Lung (tissue), 12 donors: ENCODE data around the gene ARIH2. TPM values are rescaled to one million over a fixed set of nuclear protein-coding genes. Genes with fewer than 3 reads are reported as not detected.

Experiments used
- ATAC-seq: fragments of 200-7000 bp; cut with Tn5 transposase; one replicate; pipeline ENCODE4 v1.9.1; 2020; ENCODE audit warnings: moderate number of reproducible peaks; ENCODE audit not compliant: insufficient read depth, low FRiP score
- DNase-seq, 3 donors: peaks; one replicate each; pipeline ENCODE4 v3.0.0-alpha.2; 2013 to 2017
- H3K27ac ChIP-seq, 2 donors: one replicate each; pipeline ENCODE4 v1.5.1; 2013; ENCODE audit warnings: mild to moderate bottlenecking in 2 of 2, moderate library complexity in 2 of 2, control low read depth in 1 of 2, inconsistent platforms in 1 of 2, low read depth in 1 of 2, low read length in 1 of 2
- H3K27me3 ChIP-seq, 3 donors: one replicate each; pipeline ENCODE4 v1.5.1; 2013; ENCODE audit warnings: low read length in 2 of 3; ENCODE audit not compliant: control insufficient read depth in 3 of 3, insufficient read depth in 3 of 3
- H3K36me3 ChIP-seq, 4 donors: one replicate each; pipeline ENCODE4 v1.5.1; 2013; ENCODE audit warnings: low read length in 4 of 4, mild to moderate bottlenecking in 1 of 4, moderate library complexity in 1 of 4; ENCODE audit not compliant: control insufficient read depth in 4 of 4, insufficient read depth in 4 of 4
- H3K4me1 ChIP-seq, 5 donors: one replicate each; pipeline ENCODE4 v1.5.1; 2013; ENCODE audit warnings: low read length in 5 of 5, mild to moderate bottlenecking in 2 of 5, moderate library complexity in 1 of 5; ENCODE audit not compliant: control insufficient read depth in 5 of 5, insufficient read depth in 5 of 5
- H3K4me3 ChIP-seq: one replicate; pipeline ENCODE4 v1.5.1; 2013; ENCODE audit warnings: mild to moderate bottlenecking, control low read depth, moderate library complexity
- H3K9ac ChIP-seq, 2 donors: one replicate each; pipeline ENCODE4 v1.5.1; 2013; ENCODE audit warnings: low read length in 2 of 2, control low read depth in 1 of 2; ENCODE audit not compliant: insufficient read depth in 1 of 2
- H3K9me3 ChIP-seq, 4 donors: one replicate each; pipeline ENCODE4 v1.5.1; 2013; ENCODE audit warnings: low read length in 3 of 4, mild to moderate bottlenecking in 1 of 4, moderate library complexity in 1 of 4; ENCODE audit not compliant: control insufficient read depth in 4 of 4, insufficient read depth in 3 of 4
- WGBS, 2 donors: extraction: QIAGEN DNeasy Blood & Tissue Kit; methylation state at CpG; one replicate each; pipeline ENCODE4 v1.1.7; 2013; 5-methylcytosine and 5-hydroxymethylcytosine counted together
- polyA plus RNA-seq, 2 donors: library from polyadenylated mRNA; stranded (reverse); fragments of 200-250 nt; gene quantifications; one replicate each; pipeline ENCODE4 v1.2.1, GENCODE V29; 2013
- total RNA-seq, 2 donors: library from RNA; depleted of rRNA in 1 of 2; stranded (reverse); fragments of >200 nt in 1 of 2; gene quantifications; one replicate each; pipeline ENCODE4 v1.2.1, GENCODE V29; 2014 to 2021
- TF ChIP-seq, protein P1 (sequence below): IDR thresholded peaks from 2 replicates; pipeline ENCODE4 v1.5.1; 2012; ENCODE audit warnings: mild to moderate bottlenecking; ENCODE audit errors: control extremely low read depth, extremely low read depth
- donor health status: control.
- donor health status: control.
- donor health status: Bipolar disorder and iron deficiency.
- donor health status: healthy.
- donor health status: DM: yes; HTN: yes; CAD: no.

The ARIH2 gene
- total and polyA plus RNA-seq, 4 donors: 33.1 to 97.6 (median 65.6) TPM

DNA sequence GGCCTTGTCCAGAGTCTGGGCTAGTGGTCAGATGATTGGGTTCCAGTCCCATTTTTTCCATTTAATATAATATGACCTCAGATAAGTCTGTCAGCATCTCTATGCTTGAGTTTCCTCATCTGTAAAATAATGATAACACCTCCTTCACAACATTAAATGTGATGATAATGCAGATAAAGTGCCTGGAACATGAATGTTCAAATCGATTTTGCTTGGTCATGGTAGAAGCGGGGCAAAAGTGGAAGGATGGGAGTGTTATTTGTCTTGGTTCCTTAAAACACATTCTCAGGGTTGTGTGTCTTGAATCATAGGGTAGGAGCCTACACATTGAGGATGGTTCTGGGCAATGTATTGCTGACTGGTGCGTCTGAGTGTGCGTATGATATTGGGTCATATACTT is 16.9 kb downstream of the ARIH2 start:
- Histone ChIP-seq H3K9me3 (no peaks in the 10 kb centered on the region), H3K27ac (peak overlapping the region in 1 of 2 donors; percentile 9), H3K9ac (no peak overlapping the region), H3K36me3 (peaks cover 3 to 16% (median 6%) of the 10 kb centered on the region in 4 donors), H3K27me3 (no peaks in the 10 kb centered on the region), H3K4me3 (no peak overlapping the region), H3K4me1 (peaks cover 0 to 15% (median 0%) of the 10 kb centered on the region in 5 donors)
- WGBS, 2 donors: 67 to 85% methylated on average over 4 of the region's 4 CpGs
- TF ChIP-seq, protein P1, sequence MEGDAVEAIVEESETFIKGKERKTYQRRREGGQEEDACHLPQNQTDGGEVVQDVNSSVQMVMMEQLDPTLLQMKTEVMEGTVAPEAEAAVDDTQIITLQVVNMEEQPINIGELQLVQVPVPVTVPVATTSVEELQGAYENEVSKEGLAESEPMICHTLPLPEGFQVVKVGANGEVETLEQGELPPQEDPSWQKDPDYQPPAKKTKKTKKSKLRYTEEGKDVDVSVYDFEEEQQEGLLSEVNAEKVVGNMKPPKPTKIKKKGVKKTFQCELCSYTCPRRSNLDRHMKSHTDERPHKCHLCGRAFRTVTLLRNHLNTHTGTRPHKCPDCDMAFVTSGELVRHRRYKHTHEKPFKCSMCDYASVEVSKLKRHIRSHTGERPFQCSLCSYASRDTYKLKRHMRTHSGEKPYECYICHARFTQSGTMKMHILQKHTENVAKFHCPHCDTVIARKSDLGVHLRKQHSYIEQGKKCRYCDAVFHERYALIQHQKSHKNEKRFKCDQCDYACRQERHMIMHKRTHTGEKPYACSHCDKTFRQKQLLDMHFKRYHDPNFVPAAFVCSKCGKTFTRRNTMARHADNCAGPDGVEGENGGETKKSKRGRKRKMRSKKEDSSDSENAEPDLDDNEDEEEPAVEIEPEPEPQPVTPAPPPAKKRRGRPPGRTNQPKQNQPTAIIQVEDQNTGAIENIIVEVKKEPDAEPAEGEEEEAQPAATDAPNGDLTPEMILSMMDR: no peak
- ATAC-seq (no peak), DNase-seq (no peak)

DNA sequence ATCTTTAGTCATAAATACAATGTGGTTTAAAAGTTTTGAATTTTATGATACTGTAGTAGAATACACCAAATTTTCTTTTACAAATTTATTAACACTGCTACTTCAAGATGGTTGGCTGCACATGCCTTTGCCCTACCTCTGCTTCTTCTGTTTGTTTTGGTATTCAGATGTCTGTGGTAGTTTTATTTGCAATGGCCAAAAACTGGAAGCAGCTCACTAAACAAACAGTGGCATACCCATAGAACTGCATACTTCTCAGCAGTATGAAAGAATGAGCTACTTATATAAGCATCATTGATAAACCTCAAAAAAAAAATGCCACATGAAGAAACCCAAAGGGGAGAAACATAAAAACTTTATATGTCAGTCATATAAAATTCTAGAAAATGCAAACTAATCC is 19.5 kb downstream of the ARIH2 start:
- ATAC-seq (no peak), DNase-seq (no peak)
- H3K9me3 ChIP-seq: no peaks in the 10 kb centered on the region
- no peak overlapping the region for H3K4me3 ChIP-seq
- H3K4me1 ChIP-seq: peaks cover 0 to 8% (median 0%) of the 10 kb centered on the region in 5 donors
- TF ChIP-seq, protein P1: no peak
- H3K27ac ChIP-seq: no peak overlapping the region
- H3K9ac ChIP-seq: no peak overlapping the region
- peaks cover 1 to 13% (median 5%) of the 10 kb centered on the region in 4 donors for H3K36me3 ChIP-seq
- no peaks in the 10 kb centered on the region for H3K27me3 ChIP-seq

GRCh38 chr3:48938689-48939088 is 20.0 kb downstream of the ARIH2 start:
- no peak overlapping the region for H3K27ac ChIP-seq

More at GRCh38 chr3:48938689-48939088, 20.0 kb downstream of the ARIH2 start:
- Histone ChIP-seq H3K9ac (no peak overlapping the region), H3K36me3 (peaks cover 0 to 12% (median 4%) of the 10 kb centered on the region in 4 donors), H3K4me1 (peaks cover 0 to 9% (median 0%) of the 10 kb centered on the region in 5 donors), H3K9me3 (no peaks in the 10 kb centered on the region), H3K4me3 (no peak overlapping the region), H3K27me3 (no peaks in the 10 kb centered on the region)
- TF ChIP-seq, protein P1: no peak
- DNase-seq (no peak), ATAC-seq (no peak)
- 90 to 93% methylated on average over 3 of the region's 3 CpGs for WGBS, 2 donors
